IPS-18a (cell line): Measurements from ENCODE around the gene EXOC4.

ENCODE experiments used
- H3K27ac ChIP-seq: one replicate; pipeline ENCODE4 v1.5.1; 2013; ENCODE audit warnings: low read length
- H3K27me3 ChIP-seq: one replicate; pipeline ENCODE4 v1.6.1; 2013; ENCODE audit warnings: mild to moderate bottlenecking, low read length; ENCODE audit not compliant: control insufficient read depth, insufficient read depth
- H3K36me3 ChIP-seq: one replicate; pipeline ENCODE4 v1.6.1; 2013; ENCODE audit warnings: low read depth, low read length; ENCODE audit not compliant: control insufficient read depth
- H3K4me1 ChIP-seq: one replicate; pipeline ENCODE4 v1.6.1; 2013; ENCODE audit warnings: low read depth, low read length; ENCODE audit not compliant: control insufficient read depth
- H3K4me3 ChIP-seq: one replicate; pipeline ENCODE4 v1.5.1; 2013; ENCODE audit warnings: low read length
- H3K9ac ChIP-seq: one replicate; pipeline ENCODE4 v1.6.1; 2013; ENCODE audit warnings: mild to moderate bottlenecking, low read length, moderate library complexity
- H3K9me3 ChIP-seq: one replicate; pipeline ENCODE4 v1.6.1; 2013; ENCODE audit warnings: low read depth, low read length; ENCODE audit not compliant: control insufficient read depth

The EXOC4 gene

GRCh38 chr7:133748443-133749407 lies 495.8 kb downstream of the EXOC4 start:
- H3K9me3 ChIP-seq: no peaks in the 10 kb centered on the region
- no peak overlapping the region for H3K4me3 ChIP-seq

GRCh38 chr7:133750287-133750686 lies 497.4 kb downstream of the EXOC4 start:
- no peaks in the 10 kb centered on the region for H3K36me3 ChIP-seq
- no peaks in the 10 kb centered on the region for H3K27me3 ChIP-seq
- no peak overlapping the region for H3K9ac ChIP-seq
- no peaks in the 10 kb centered on the region for H3K9me3 ChIP-seq
- no peak overlapping the region for H3K27ac ChIP-seq
- H3K4me1 ChIP-seq: peaks cover 14% of the 10 kb centered on the region
- no peak overlapping the region for H3K4me3 ChIP-seq

More at GRCh38 chr7:133748443-133749407, 495.8 kb downstream of the EXOC4 start:
- H3K36me3 ChIP-seq: no peaks in the 10 kb centered on the region
- H3K9ac ChIP-seq: no peak overlapping the region
- H3K4me1 ChIP-seq: peaks cover 14% of the 10 kb centered on the region
- H3K27me3 ChIP-seq: no peaks in the 10 kb centered on the region
- no peak overlapping the region for H3K27ac ChIP-seq

GRCh38 chr7:133751079-133751478 lies 498.2 kb downstream of the EXOC4 start:
- Histone ChIP-seq H3K27me3 (no peaks in the 10 kb centered on the region), H3K4me1 (peaks cover 14% of the 10 kb centered on the region), H3K9ac (no peak overlapping the region), H3K36me3 (no peaks in the 10 kb centered on the region), H3K9me3 (no peaks in the 10 kb centered on the region), H3K4me3 (no peak overlapping the region), H3K27ac (no peak overlapping the region)

GRCh38 chr7:133753513-133753912 lies 500.6 kb downstream of the EXOC4 start:
- Histone ChIP-seq H3K36me3 (no peaks in the 10 kb centered on the region), H3K9me3 (no peaks in the 10 kb centered on the region), H3K9ac (no peak overlapping the region), H3K27ac (no peak overlapping the region), H3K27me3 (no peaks in the 10 kb centered on the region), H3K4me1 (peaks cover 4% of the 10 kb centered on the region), H3K4me3 (no peak overlapping the region)

GRCh38 chr7:133754708-133755107 lies 501.8 kb downstream of the EXOC4 start:
- Histone ChIP-seq H3K27me3 (no peaks in the 10 kb centered on the region), H3K9ac (no peak overlapping the region), H3K4me3 (no peak overlapping the region), H3K4me1 (peaks cover 4% of the 10 kb centered on the region), H3K9me3 (no peaks in the 10 kb centered on the region), H3K36me3 (no peaks in the 10 kb centered on the region), H3K27ac (no peak overlapping the region)

GRCh38 chr7:133755901-133756300 lies 503.0 kb downstream of the EXOC4 start:
- H3K4me1 ChIP-seq: no peaks in the 10 kb centered on the region
- no peak overlapping the region for H3K27ac ChIP-seq
- no peak overlapping the region for H3K9ac ChIP-seq
- no peaks in the 10 kb centered on the region for H3K36me3 ChIP-seq
- no peak overlapping the region for H3K4me3 ChIP-seq
- no peaks in the 10 kb centered on the region for H3K27me3 ChIP-seq
- no peaks in the 10 kb centered on the region for H3K9me3 ChIP-seq

GRCh38 chr7:133761443-133761842 lies 508.6 kb downstream of the EXOC4 start:
- H3K36me3 ChIP-seq: no peaks in the 10 kb centered on the region

GRCh38 chr7:133763076-133763640 lies 510.3 kb downstream of the EXOC4 start:
- Histone ChIP-seq H3K27me3 (no peaks in the 10 kb centered on the region), H3K4me3 (no peak overlapping the region), H3K36me3 (no peaks in the 10 kb centered on the region), H3K27ac (no peak overlapping the region), H3K9me3 (no peaks in the 10 kb centered on the region), H3K9ac (no peak overlapping the region), H3K4me1 (peaks cover 10% of the 10 kb centered on the region)

More at GRCh38 chr7:133761443-133761842, 508.6 kb downstream of the EXOC4 start:
- Histone ChIP-seq H3K27me3 (no peaks in the 10 kb centered on the region), H3K9me3 (no peaks in the 10 kb centered on the region), H3K4me3 (no peak overlapping the region), H3K4me1 (peaks cover 2% of the 10 kb centered on the region), H3K9ac (no peak overlapping the region), H3K27ac (no peak overlapping the region)

- no peaks in the 10 kb centered on the region for H3K27me3 ChIP-seq
- H3K4me1 ChIP-seq: peaks cover 10% of the 10 kb centered on the region
- H3K9me3 ChIP-seq: no peaks in the 10 kb centered on the region
- H3K4me3 ChIP-seq: no peak overlapping the region
- no peak overlapping the region for H3K9ac ChIP-seq
- H3K36me3 ChIP-seq: no peaks in the 10 kb centered on the region
- no peak overlapping the region for H3K27ac ChIP-seq
Measured at GRCh38 chr7:133769668-133770067, 516.8 kb downstream of the EXOC4 start.

- Histone ChIP-seq H3K4me1 (peaks cover 10% of the 10 kb centered on the region), H3K9me3 (no peaks in the 10 kb centered on the region), H3K36me3 (no peaks in the 10 kb centered on the region), H3K4me3 (no peak overlapping the region), H3K27ac (no peak overlapping the region), H3K27me3 (no peaks in the 10 kb centered on the region), H3K9ac (no peak overlapping the region)
Measured at GRCh38 chr7:133770863-133771492, 518.1 kb downstream of the EXOC4 start.

GRCh38 chr7:133771788-133772419 lies 519.0 kb downstream of the EXOC4 start:
- Histone ChIP-seq H3K36me3 (no peaks in the 10 kb centered on the region), H3K9me3 (no peaks in the 10 kb centered on the region), H3K9ac (no peak overlapping the region), H3K4me3 (no peak overlapping the region), H3K4me1 (peaks cover 4% of the 10 kb centered on the region), H3K27ac (no peak overlapping the region), H3K27me3 (no peaks in the 10 kb centered on the region)
